Left lung (tissue), 10 donors: ENCODE results near the gene DNTT. TPM values are rescaled to one million over a fixed set of nuclear protein-coding genes. Genes with fewer than 3 reads are reported as not detected.

Experiments used
- ATAC-seq: fragments of 200-7000 bp; cut with Tn5 transposase; one replicate; pipeline ENCODE4 v1.9.1; 2020; ENCODE audit warnings: moderate library complexity
- DNase-seq, 4 donors: peaks; one replicate each; pipeline ENCODE4 v3.0.0-alpha.2; 2013 to 2020
- H3K27ac ChIP-seq, 2 donors: fragments of 200-600 bp; sonication (generic) in 1 of 2; one replicate each; pipeline versions ENCODE4 v1.5.0 to v1.8.0; 2020 to 2021
- H3K27me3 ChIP-seq, 2 donors: fragments of 200-600 bp; sonication (generic) in 1 of 2; one replicate each; pipeline versions ENCODE4 v1.5.0 to v1.8.0; 2020 to 2021
- H3K36me3 ChIP-seq, 2 donors: fragments of 200-600 bp; sonication (generic) in 1 of 2; one replicate each; pipeline versions ENCODE4 v1.5.0 to v1.8.0; 2020 to 2021
- H3K4me1 ChIP-seq, 2 donors: fragments of 200-600 bp; one replicate each; pipeline ENCODE4 v1.8.0; 2021
- H3K4me3 ChIP-seq, 2 donors: fragments of 200-600 bp; sonication (generic) in 1 of 2; one replicate each; pipeline versions ENCODE4 v1.5.0 to v1.8.0; 2020 to 2021; ENCODE audit warnings: mild to moderate bottlenecking in 1 of 2
- H3K9me3 ChIP-seq, 2 donors: fragments of 200-600 bp; sonication (generic) in 1 of 2; one replicate each; pipeline versions ENCODE4 v1.5.0 to v1.8.0; 2020 to 2021
- CTCF ChIP-seq, 2 donors: fragments of 200-600 bp; sonication (generic) in 1 of 2; IDR thresholded peaks; one replicate each; pipeline versions ENCODE4 v1.5.0 to v1.8.0; 2021; ENCODE audit warnings: antibody characterized with exemption in 2 of 2
- intact Hi-C, 2 donors: fragments of 100-400 bp; cut with DNase I; formaldehyde crosslinking; loops; one replicate each; pipeline versions ENCODE4 v1.11.2 to v1.14.2; 2022
- polyA plus RNA-seq, 6 donors: library from polyadenylated mRNA; unstranded; fragments of 120-200 nt; gene quantifications; one replicate each; pipeline ENCODE4 v1.2.1, GENCODE V29; 2013; ENCODE audit not compliant: insufficient read length in 6 of 6
- total RNA-seq, 2 donors: library from RNA; stranded (reverse); fragmentation: NEBNext Ultra II Directional; extraction: Animal tissue kit (Norgen Biotek cat#: 25700); gene quantifications; one replicate each; pipeline ENCODE4 v1.2.1, GENCODE V29; 2021
- donor health status: DM: no; HTN: yes; CAD: no.
- donor health status: DM: no; HTN: no; CAD: no.

The DNTT gene
- total and polyA plus RNA-seq, 8 donors: 0.08 to 0.20 (median 0.11) TPM; not detected in 3

DNA sequence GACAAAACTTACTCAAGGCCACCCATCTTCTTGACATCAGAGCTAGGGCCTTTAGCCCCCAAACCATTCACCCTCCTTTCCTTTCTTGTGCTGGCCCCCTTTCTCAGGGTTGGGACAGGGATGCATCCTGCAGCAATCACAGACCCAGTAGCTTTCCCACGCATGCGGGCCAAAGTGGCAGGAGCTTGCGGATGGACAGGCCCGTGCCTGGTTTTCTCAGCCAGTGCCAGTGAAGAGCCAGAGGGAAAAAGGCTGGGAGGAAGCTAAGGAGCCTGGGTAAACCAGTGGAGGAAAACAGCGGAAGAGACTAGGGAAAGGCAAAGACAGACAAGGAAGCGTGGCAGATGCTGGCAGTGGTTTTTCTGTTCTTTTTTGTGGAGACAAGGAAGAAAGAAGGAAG, 27.8 kb upstream of the DNTT start:
- TF ChIP-seq CTCF (IDR thresholded peaks at IDR 0.05): no peak
- Histone ChIP-seq H3K9me3 (no peaks in the 10 kb centered on the region), H3K4me3 (no peak overlapping the region), H3K27me3 (no peaks in the 10 kb centered on the region), H3K27ac (no peak overlapping the region), H3K4me1 (peaks cover 2 to 19% of the 10 kb centered on the region in 2 donors), H3K36me3 (no peaks in the 10 kb centered on the region)
- ATAC-seq (no peak), DNase-seq (no peak)
- intact Hi-C loops: no loop called here

DNA sequence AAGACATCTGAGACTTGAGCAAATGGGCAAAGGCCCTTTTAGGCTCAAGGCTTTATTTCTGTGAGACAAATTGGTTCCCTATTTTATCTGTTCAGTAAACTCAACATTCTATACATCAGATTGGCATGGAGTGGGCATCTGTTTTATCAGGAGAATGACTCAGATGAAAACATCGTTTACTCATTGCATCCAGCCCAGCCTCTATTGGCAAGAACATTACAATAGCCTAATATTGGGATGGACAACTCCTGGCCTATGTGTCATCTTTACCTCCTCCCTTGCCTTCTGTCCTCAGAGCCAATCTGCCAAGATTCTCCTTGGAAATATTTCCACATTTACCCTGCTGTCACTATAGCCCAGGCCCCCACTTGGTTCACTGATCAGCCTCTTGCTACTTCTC, 27.4 kb upstream of the DNTT start:
- Histone ChIP-seq H3K36me3 (no peaks in the 10 kb centered on the region), H3K9me3 (no peaks in the 10 kb centered on the region), H3K4me3 (no peak overlapping the region), H3K27me3 (no peaks in the 10 kb centered on the region), H3K4me1 (peaks cover 0 to 16% of the 10 kb centered on the region in 2 donors), H3K27ac (no peak overlapping the region)
- intact Hi-C loops: no loop called here
- no peak for ATAC-seq
- DNase-seq: no peak
- no peak for TF ChIP-seq CTCF (IDR thresholded peaks at IDR 0.05)

DNA sequence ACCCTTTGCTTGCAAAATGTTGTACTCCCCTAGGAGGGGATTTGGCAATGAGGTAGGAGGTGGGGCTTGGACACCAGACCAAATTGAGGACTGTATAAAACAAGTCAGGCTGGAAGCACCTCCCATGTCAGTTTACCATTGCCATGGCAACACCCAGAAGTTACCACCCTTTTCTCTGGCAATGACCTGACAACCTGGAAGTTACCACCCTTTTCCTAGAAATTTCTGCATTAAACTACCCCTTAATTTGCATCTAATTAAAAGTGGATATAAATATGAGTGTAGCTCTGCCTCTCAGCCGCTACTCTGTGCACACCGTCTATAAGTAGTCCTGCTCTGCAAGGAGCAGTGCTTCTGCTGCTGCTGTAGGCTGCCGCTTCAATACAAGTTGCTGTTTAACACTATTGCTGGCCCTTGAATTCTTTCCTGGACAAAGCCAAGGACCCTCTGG, 25.0 kb upstream of the DNTT start:
- ATAC-seq (no peak), DNase-seq (no peak)
- intact Hi-C loops: no loop called here
- no peaks in the 10 kb centered on the region for H3K9me3 ChIP-seq
- H3K36me3 ChIP-seq: no peaks in the 10 kb centered on the region
- no peaks in the 10 kb centered on the region for H3K27me3 ChIP-seq
- no peak overlapping the region for H3K4me3 ChIP-seq
- TF ChIP-seq CTCF (IDR thresholded peaks at IDR 0.05): no peak
- no peak overlapping the region for H3K27ac ChIP-seq
- no peaks in the 10 kb centered on the region for H3K4me1 ChIP-seq

DNA sequence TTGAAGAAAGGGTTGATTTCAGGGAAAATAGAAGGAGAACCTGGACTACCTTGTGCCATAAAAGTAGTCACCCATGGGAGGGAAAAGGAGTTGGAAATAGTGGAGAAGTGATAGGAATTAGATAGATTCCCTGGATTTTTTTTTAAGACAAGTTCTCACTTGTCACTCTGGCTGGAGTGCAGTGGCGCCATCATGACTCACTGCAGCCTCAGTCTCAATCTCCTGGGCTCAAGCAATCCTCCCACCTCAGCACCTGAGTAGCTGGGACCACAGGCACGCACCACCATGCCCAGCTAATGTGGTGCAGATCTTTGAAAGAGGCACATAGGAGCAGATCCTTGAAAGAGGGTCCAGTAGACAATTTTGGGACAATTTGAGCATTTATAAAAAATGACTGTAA, 23.4 kb upstream of the DNTT start:
- no peak overlapping the region for H3K27ac ChIP-seq
- no peak for TF ChIP-seq CTCF (IDR thresholded peaks at IDR 0.05)
- H3K4me3 ChIP-seq: no peak overlapping the region
- no peaks in the 10 kb centered on the region for H3K9me3 ChIP-seq
- DNase-seq: no peak
- ATAC-seq: no peak
- intact Hi-C loops: no loop called here
- no peaks in the 10 kb centered on the region for H3K4me1 ChIP-seq
- no peaks in the 10 kb centered on the region for H3K36me3 ChIP-seq
- no peaks in the 10 kb centered on the region for H3K27me3 ChIP-seq

DNA sequence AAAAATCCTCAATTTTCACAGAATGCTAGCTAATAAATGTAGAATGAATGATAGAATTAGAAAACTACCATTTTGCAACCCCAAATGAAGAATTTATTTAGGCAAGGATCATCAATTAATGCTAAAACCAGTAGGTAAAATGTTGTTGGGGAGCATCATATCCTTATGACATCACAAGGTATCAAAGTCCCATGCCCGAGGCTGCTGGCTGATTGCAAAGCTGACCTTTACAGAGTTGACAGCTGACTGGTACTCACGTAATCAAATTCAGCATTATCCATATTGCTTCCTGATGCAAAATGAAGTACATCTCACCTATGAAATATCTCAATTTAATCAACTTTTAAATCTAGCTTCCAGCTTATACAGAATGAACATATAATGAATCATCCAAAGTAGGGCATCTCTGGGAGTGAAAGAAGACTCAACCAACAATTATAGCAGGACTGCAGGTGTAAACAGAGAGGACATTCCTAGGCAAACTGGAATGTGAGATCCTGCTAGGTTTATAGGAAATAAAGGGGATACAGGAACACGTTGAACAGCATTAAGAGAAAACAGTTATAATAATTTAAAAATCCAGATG, 22.7 kb upstream of the DNTT start:
- Histone ChIP-seq H3K27me3 (no peaks in the 10 kb centered on the region), H3K4me3 (no peak overlapping the region), H3K27ac (no peak overlapping the region), H3K36me3 (no peaks in the 10 kb centered on the region), H3K4me1 (no peaks in the 10 kb centered on the region), H3K9me3 (no peaks in the 10 kb centered on the region)
- no peak for TF ChIP-seq CTCF (IDR thresholded peaks at IDR 0.05)
- ATAC-seq: no peak
- no peak for DNase-seq
- intact Hi-C loops: no loop called here
